NT2/D1 (cell line): ENCODE data around the gene SDK1.

ENCODE experiments used
- SUZ12 ChIP-seq: IDR thresholded peaks from 2 replicates; pipeline ENCODE4 v1.6.1; 2011; ENCODE audit not compliant: insufficient read length, insufficient read depth; ENCODE audit errors: extremely low read depth
- YY1 ChIP-seq: IDR thresholded peaks from 2 replicates; pipeline ENCODE4 v1.6.1; 2011; ENCODE audit not compliant: insufficient read length, insufficient read depth
- ZNF274 ChIP-seq: IDR thresholded peaks from 2 replicates; pipeline ENCODE4 v1.6.1; 2011; ENCODE audit warnings: mild to moderate bottlenecking, low read depth, low read length

DNA sequence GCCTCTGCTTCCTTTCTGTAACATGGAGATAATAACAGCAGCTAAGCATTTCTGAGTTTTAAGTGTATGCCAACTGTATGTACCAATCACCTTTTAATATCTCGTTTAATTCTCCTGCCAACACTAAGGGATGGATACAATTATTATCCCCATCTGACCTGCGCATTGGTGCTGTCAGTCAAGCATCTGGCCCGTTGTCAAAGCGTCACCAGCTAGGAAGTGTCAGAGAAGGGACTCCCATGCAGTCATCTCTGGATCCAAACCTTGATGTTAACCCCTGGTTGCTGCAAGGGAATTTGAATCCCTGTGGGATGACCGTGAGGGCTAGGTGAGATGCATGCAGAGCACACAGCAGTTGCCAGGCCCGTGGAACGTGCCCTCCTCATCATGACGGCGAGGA is 506.8 kb downstream of the SDK1 start:
- TF ChIP-seq YY1 = no peak
- TF ChIP-seq SUZ12 = no peak
- no peak for TF ChIP-seq ZNF274
